ENCODE measurements around the gene KREMEN1.
A peak's percentile ranks its signal among the peaks of the same experiment; 100 is the strongest.

The KREMEN1 gene

GRCh38 chr22:29152954-29153719 is 80.3 kb downstream of the KREMEN1 start:
- DNase-seq, result peak; percentile 33

- DNase-seq, result peak; percentile 63
Observed at GRCh38 chr22:29154364-29155048, 81.7 kb downstream of the KREMEN1 start.

GRCh38 chr22:29155966-29156365 is 83.1 kb downstream of the KREMEN1 start:
- no peak for DNase-seq

- peak; percentile 16 for DNase-seq
Observed at GRCh38 chr22:29156507-29156906, 83.7 kb downstream of the KREMEN1 start.

GRCh38 chr22:29157759-29158535 is 85.1 kb downstream of the KREMEN1 start:
- no peak for DNase-seq

GRCh38 chr22:29158546-29158945 is 85.7 kb downstream of the KREMEN1 start:
- DNase-seq, result no peak

- no peak for DNase-seq
Observed at GRCh38 chr22:29163808-29164207, 91.0 kb downstream of the KREMEN1 start.

GRCh38 chr22:29165321-29166060 is 92.7 kb downstream of the KREMEN1 start:
- no peak for DNase-seq

- DNase-seq, result no peak
Observed at GRCh38 chr22:29166180-29166579, 93.3 kb downstream of the KREMEN1 start.

GRCh38 chr22:29167032-29167911 is 94.4 kb downstream of the KREMEN1 start:
- no peak for DNase-seq

GRCh38 chr22:29171721-29172120 is 98.9 kb downstream of the KREMEN1 start:
- DNase-seq, result no peak

GRCh38 chr22:29172216-29172615 is 99.4 kb downstream of the KREMEN1 start:
- DNase-seq, result no peak

- no peak for DNase-seq
Observed at GRCh38 chr22:29175312-29175835, 102.5 kb downstream of the KREMEN1 start.

- DNase-seq, result no peak
Observed at GRCh38 chr22:29183971-29184848, 111.4 kb downstream of the KREMEN1 start.

- no peak for DNase-seq
Observed at GRCh38 chr22:29184849-29185490, 112.1 kb downstream of the KREMEN1 start.

GRCh38 chr22:29186302-29186701 is 113.5 kb downstream of the KREMEN1 start:
- DNase-seq, result no peak

- DNase-seq, result no peak
Observed at GRCh38 chr22:29187831-29188230, 115.0 kb downstream of the KREMEN1 start.

GRCh38 chr22:29190051-29190450 is 117.2 kb downstream of the KREMEN1 start:
- DNase-seq, result no peak

- DNase-seq, result peak; percentile 39
Observed at GRCh38 chr22:29190918-29191317, 118.1 kb downstream of the KREMEN1 start.

GRCh38 chr22:29193021-29193420 is 120.2 kb downstream of the KREMEN1 start:
- DNase-seq, result no peak

Measured in fibroblast of skin of abdomen (primary cell).